ENCODE measurements around the gene MGP.

The MGP gene

DNA sequence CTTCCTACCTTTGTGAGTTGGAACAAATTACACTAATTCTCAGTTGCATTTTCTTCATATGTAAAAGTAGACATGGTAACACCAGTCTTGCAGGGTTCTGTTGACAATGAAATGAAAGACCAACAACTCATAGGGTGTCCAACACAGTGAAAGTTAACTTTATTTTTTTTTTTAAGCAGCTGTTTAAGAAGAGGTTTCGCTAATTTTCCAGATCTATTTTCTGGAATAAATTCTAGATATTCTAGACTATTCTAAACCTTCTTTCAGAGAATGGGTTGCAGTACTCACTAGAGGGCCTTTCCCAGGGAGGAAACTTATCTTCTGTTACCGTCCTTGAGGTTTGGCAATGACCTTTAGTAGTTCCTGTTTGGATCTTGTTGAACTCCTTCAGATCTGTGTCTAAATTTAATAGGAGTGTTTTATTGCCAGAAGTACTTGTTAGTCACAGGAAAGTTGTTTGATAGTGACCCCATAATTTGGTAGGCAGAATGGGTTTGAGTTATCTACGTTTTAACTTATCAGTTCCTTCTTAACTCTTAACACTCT, 39.5 kb downstream of the MGP start:
- Mint-ChIP-seq H3K27ac (no peak overlapping the region), H3K4me1 (peaks cover 46% of the 10 kb centered on the region), H3K9me3 (no peaks in the 10 kb centered on the region), H3K36me3 (ENCODE audit: low read depth) (no peaks in the 10 kb centered on the region), H3K27me3 (ENCODE audit: low read depth, poor library complexity) (peaks cover 7% of the 10 kb centered on the region), H3K4me3 (no peak overlapping the region)
- no peak for DNase-seq
- TF ChIP-seq, protein P1, sequence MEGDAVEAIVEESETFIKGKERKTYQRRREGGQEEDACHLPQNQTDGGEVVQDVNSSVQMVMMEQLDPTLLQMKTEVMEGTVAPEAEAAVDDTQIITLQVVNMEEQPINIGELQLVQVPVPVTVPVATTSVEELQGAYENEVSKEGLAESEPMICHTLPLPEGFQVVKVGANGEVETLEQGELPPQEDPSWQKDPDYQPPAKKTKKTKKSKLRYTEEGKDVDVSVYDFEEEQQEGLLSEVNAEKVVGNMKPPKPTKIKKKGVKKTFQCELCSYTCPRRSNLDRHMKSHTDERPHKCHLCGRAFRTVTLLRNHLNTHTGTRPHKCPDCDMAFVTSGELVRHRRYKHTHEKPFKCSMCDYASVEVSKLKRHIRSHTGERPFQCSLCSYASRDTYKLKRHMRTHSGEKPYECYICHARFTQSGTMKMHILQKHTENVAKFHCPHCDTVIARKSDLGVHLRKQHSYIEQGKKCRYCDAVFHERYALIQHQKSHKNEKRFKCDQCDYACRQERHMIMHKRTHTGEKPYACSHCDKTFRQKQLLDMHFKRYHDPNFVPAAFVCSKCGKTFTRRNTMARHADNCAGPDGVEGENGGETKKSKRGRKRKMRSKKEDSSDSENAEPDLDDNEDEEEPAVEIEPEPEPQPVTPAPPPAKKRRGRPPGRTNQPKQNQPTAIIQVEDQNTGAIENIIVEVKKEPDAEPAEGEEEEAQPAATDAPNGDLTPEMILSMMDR (IDR thresholded peaks at IDR 0.05), result no peak

DNA sequence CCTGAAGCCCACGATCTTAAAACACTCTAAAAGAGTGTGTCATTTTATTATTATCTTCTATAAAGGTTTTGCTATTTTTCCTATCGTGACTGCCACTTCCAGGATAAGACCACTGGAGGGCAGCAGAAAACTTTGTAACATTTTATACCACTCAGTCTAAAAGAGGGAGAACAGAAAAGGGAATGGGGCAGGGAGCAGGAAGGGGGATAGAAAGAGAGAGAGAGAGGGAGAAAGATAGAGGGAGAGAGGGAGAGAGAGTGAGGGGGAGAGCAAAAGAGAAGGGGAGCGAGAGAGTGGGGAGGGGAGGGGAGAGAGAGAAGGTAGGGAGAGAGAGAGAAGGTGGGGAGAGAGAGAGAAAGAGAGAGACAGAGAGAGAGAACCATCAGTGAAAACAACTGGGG, 40.3 kb downstream of the MGP start:
- Mint-ChIP-seq H3K4me3 (no peak overlapping the region), H3K36me3 (ENCODE audit: low read depth) (no peaks in the 10 kb centered on the region), H3K27ac (no peak overlapping the region), H3K4me1 (peaks cover 38% of the 10 kb centered on the region), H3K27me3 (ENCODE audit: low read depth, poor library complexity) (peaks cover 7% of the 10 kb centered on the region), H3K9me3 (no peaks in the 10 kb centered on the region)
- TF ChIP-seq, protein P1 (IDR thresholded peaks at IDR 0.05), result peak; percentile 63
- peak; percentile 39 for DNase-seq

GRCh38 chr12:14844401-14844800, 41.3 kb downstream of the MGP start:
- TF ChIP-seq, protein P1 (IDR thresholded peaks at IDR 0.05), result no peak
- DNase-seq, result no peak
- Mint-ChIP-seq H3K4me3 (no peak overlapping the region), H3K27ac (no peak overlapping the region), H3K36me3 (ENCODE audit: low read depth) (no peaks in the 10 kb centered on the region), H3K4me1 (peaks cover 33% of the 10 kb centered on the region), H3K27me3 (ENCODE audit: low read depth, poor library complexity) (peaks cover 3% of the 10 kb centered on the region), H3K9me3 (peaks cover 4% of the 10 kb centered on the region)

GRCh38 chr12:14843425-14843887, 42.2 kb downstream of the MGP start, which contains the start of gene ART4:
Gene ART4 (minus strand): TSS chr12:14843526. CDS start chr12:14843113, 413 bp downstream.
- DNase-seq, result no peak
- peaks cover 23% of the 10 kb centered on the region for H3K4me1 Mint-ChIP-seq
- no peaks in the 10 kb centered on the region for H3K36me3 Mint-ChIP-seq (ENCODE audit: low read depth)
- TF ChIP-seq, protein P1 (IDR thresholded peaks at IDR 0.05), result no peak
- peaks cover 3% of the 10 kb centered on the region for H3K27me3 Mint-ChIP-seq (ENCODE audit: low read depth, poor library complexity)
- H3K9me3 Mint-ChIP-seq, result peaks cover 9% of the 10 kb centered on the region
- no peak within 1 kb of the TSS for H3K4me3 Mint-ChIP-seq
- H3K27ac Mint-ChIP-seq, result no peak within 1 kb of the TSS

GRCh38 chr12:14842315-14842714, 43.3 kb downstream of the MGP start:
- peaks cover 3% of the 10 kb centered on the region for H3K27me3 Mint-ChIP-seq (ENCODE audit: low read depth, poor library complexity)
- no peaks in the 10 kb centered on the region for H3K36me3 Mint-ChIP-seq (ENCODE audit: low read depth)
- no peak overlapping the region for H3K4me3 Mint-ChIP-seq
- H3K27ac Mint-ChIP-seq, result no peak overlapping the region
- TF ChIP-seq, protein P1 (IDR thresholded peaks at IDR 0.05), result no peak
- H3K4me1 Mint-ChIP-seq, result peaks cover 13% of the 10 kb centered on the region
- DNase-seq, result no peak
- H3K9me3 Mint-ChIP-seq, result peaks cover 9% of the 10 kb centered on the region

GRCh38 chr12:14841761-14842160, 43.9 kb downstream of the MGP start:
- DNase-seq, result no peak
- TF ChIP-seq, protein P1 (IDR thresholded peaks at IDR 0.05), result no peak
- peaks cover 3% of the 10 kb centered on the region for H3K27me3 Mint-ChIP-seq (ENCODE audit: low read depth, poor library complexity)
- H3K4me3 Mint-ChIP-seq, result no peak overlapping the region
- peaks cover 7% of the 10 kb centered on the region for H3K4me1 Mint-ChIP-seq
- H3K9me3 Mint-ChIP-seq, result peaks cover 9% of the 10 kb centered on the region
- no peaks in the 10 kb centered on the region for H3K36me3 Mint-ChIP-seq (ENCODE audit: low read depth)
- no peak overlapping the region for H3K27ac Mint-ChIP-seq

Data from nephron progenitor cell (in vitro differentiated cells).